GM12873 (cell line): Measurements from ENCODE around the gene COPB2.

Experiments used
- CTCF ChIP-seq: IDR thresholded peaks from 2 replicates; pipeline ENCODE4 v1.5.1; 2012; ENCODE audit warnings: low read depth, mild to moderate bottlenecking, moderate library complexity, low read length, control low read depth; ENCODE audit not compliant: insufficient read depth; ENCODE audit errors: missing control alignments

Gene COPB2

DNA sequence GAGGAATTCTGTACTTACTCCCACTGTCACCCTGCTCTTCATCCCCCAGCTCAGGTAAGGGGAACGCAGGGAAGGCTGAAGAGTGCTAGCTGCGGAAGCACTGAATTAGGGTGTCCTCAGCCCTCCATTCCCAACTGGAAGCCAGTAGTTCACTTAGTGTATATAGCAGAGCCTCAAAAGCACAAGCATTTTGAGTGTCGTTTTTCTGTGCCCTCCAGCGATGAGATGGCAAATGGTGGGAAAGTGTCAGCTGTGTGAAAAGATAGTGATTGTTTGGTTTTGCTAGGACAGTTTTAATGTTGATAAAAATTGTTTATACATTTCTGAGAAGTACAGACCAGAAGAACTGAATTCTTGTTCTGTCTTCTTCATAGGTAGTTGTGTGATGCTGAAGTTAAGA lies 34.8 kb downstream of the COPB2 start:
- no peak for TF ChIP-seq CTCF

DNA sequence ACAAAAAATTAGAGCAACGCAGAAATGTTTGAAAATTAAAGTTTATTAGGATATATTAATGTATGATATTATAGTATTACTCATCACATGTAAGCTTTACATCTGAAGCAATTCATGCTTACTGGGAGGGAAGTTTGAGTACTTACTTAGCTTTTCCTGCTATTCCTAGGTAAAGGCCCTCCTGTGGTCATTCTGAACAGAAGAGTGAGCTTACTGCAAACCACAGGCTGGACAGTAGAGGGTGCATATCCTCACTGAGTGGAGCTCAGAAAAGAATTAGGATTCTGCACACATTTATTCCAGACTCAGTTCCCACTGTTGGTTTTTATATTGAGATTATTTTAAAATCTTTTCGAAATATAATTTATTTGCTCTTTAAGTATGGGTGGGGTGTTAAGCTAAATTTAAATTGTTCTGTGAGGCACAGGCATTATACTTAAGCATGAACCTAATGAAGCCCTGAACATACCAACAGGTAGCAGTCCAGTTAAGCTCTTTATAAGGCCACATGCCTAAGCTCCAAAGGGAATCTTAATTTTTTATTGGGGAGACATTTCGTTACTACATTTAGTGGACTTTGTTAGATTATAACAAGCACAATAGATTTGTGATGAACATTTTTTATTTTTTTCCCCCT lies 35.4 kb downstream of the COPB2 start:
- peak; percentile 60 for TF ChIP-seq CTCF

DNA sequence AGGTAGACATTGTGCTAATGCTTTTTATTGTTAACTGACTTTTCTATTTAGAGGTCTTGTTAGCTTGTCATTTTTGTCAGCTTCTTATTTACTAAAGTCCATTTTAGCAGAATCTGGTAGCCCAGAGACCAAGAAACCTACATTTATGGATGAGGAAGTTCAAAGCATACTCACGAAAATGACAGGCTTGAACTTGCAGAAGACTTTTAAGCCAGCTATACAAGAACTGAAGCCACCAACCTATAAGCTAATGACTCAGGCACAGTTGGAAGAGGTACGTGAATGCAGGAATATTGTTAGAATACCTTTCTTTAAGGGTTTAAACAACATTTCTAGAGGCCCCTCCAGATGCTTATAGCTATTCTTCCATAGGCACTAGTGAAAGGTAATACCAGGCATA lies 42.7 kb downstream of the COPB2 start:
- TF ChIP-seq CTCF: no peak

DNA sequence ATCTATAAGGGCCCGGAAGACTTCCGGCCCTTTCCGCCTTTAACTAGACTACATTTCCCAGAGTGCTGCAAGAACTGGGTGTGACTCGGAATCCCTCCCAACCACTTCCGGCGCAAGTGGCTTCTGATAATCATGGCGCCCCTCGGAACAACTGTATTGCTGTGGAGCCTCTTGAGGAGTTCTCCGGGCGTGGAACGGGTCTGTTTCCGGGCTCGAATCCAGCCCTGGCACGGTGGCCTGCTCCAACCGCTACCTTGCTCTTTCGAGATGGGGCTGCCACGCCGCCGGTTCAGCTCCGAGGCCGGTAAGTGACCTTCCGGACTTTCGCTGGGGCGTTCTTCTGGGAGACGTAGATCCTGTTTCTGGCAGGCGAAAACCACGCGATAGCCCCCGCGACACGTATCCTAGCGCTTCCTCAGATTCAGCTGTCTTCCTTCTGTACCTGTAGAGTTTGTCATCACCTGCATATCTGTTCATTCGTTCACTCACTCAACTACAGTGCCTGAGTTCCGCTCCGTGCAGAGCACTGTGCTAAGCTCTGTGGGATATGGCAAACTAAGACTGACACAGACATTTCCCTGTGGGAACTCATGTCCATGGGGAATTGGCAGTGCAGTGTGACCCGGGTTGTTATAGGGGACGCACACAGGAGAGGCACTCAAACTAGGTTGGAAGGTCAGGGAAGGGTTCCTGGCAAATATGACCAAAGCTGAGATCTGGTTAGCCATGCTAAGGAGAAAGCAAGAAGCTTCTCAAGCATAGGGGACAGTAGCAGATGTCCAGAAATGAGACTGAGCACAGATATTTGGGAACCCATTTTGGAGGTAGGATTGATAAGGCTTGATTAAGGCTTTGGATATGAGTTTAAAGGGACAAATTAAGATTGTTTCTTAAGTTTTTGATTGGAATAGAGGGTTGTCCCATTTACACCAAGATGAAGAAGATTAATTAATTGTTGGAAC lies 45.3 kb downstream of the COPB2 start, which contains the start of gene MRPS22:
Gene MRPS22, plus strand, starts transcription at position 126 of the 962 bp plus-strand sequence. Its CDS starts 7 bp downstream, at position 133.
- TF ChIP-seq CTCF: no peak

DNA sequence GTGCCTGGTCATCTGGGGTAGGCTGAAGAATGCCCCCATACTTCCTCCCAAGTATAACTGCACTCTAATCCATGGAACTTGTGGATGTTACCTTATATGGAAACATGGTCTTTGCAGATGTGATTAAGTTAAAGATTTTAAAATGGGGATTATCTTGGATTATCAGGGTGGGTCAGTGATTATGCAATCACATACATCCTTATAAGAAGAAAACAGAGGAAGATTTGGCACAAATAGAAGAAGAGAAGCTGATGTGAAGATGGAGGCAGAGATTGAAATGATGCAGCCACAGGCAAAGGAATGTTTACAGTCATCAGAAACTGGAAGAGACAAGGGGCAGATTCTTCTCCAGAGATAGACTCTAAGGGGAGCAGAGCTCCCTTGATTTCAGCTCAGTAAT lies 47.4 kb downstream of the COPB2 start:
- TF ChIP-seq CTCF: no peak

DNA sequence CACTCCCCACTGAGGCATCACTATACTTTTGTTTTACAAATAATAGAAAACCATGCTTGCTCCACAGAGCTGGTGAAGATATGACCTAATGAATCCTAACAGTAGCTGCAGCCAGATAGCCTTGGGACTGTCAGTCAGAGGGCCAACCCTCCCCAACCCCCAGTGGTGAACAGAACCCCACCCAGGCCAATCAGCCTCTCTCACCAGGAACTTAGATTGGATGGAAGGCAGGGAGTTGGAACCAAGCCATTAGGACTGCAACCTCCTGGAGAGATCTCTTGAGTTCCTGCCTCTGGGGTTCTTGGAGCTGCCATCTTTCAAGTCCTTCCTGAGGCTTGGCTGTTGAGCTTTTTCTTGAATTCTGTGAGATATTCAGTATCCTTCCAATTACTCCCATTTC lies 48.7 kb downstream of the COPB2 start:
- TF ChIP-seq CTCF: no peak

DNA sequence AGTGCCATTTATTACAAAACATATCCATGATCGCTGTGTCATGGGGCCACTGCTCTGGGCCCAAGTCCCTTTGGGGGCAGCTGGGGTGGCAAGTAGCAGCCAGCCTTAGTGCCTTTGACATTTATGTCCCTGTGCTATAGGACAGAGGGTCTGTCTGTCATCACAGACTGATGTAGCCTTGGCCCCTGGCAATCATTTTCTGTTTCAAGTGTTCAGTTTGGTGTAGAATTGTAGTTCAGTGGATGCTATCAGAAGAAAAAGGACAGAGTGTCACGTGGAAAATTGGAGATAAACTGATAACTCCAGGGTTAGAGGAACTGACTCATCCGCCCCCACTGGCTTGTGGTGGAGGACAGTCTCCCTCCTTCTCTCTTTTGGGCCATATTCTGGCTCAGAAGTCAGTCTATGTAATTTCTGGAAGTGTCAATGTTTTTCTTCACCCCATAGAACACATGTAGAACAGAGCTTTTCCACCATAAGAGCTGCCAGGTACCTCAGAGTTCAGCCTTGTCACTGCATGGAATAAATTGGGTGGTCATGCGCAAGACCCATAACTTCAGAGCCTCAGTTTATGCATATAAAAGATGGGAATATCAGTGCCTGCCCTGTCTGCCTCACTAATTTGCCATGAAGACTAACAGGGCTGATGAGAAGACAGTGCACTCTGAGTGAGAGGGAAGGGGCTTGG lies 50.1 kb downstream of the COPB2 start:
- no peak for TF ChIP-seq CTCF
